Measurements from ENCODE around the gene SLC44A4. TPM values are rescaled to one million over a fixed set of nuclear protein-coding genes. Genes with fewer than 3 reads are reported as not detected.
"Not testable (repeated sequence)": the region's sequence is repeated elsewhere in the genome, so short reads cannot be mapped to it uniquely, and the experiment has no call there.

SLC44A4 gene
- not detected for total RNA-seq

- DNase-seq = no peak
Measured at GRCh38 chr6:31878726-31879125, at the start of gene SLC44A4. TSS of gene SLC44A4 (minus strand) at chr6:31878997. CDS start at chr6:31878980, 17 bp downstream.

GRCh38 chr6:31928672-31928939, 49.8 kb upstream of the SLC44A4 start:
- no peak for DNase-seq

GRCh38 chr6:31927863-31928671, 49.3 kb upstream of the SLC44A4 start:
- DNase-seq = no peak

GRCh38 chr6:31927242-31927862, 48.6 kb upstream of the SLC44A4 start, which contains the start of gene C2:
TSS of gene C2 (plus strand) at chr6:31927717. CDS start at chr6:31927753, 36 bp downstream.
- DNase-seq = no peak

GRCh38 chr6:31922942-31923341, 44.1 kb upstream of the SLC44A4 start:
- no peak for DNase-seq

- DNase-seq = no peak
Measured at GRCh38 chr6:31920811-31921210, 42.0 kb upstream of the SLC44A4 start.

- no peak for DNase-seq
Measured at GRCh38 chr6:31919624-31920303, 41.0 kb upstream of the SLC44A4 start.

- DNase-seq = no peak
Measured at GRCh38 chr6:31918069-31918720, 39.4 kb upstream of the SLC44A4 start.

- no peak for DNase-seq
Measured at GRCh38 chr6:31915756-31916155, 37.0 kb upstream of the SLC44A4 start.

GRCh38 chr6:31915351-31915750, 36.6 kb upstream of the SLC44A4 start:
- no peak for DNase-seq

GRCh38 chr6:31911826-31912585, 33.2 kb upstream of the SLC44A4 start:
- no peak for DNase-seq

GRCh38 chr6:31909298-31909697, 30.5 kb upstream of the SLC44A4 start:
- DNase-seq = not testable (repeated sequence)

- no peak for DNase-seq
Measured at GRCh38 chr6:31908791-31909190, 30.0 kb upstream of the SLC44A4 start.

GRCh38 chr6:31908255-31908654, 29.5 kb upstream of the SLC44A4 start:
- not testable (repeated sequence) for DNase-seq

GRCh38 chr6:31907158-31907813, 28.5 kb upstream of the SLC44A4 start:
- no peak for DNase-seq

GRCh38 chr6:31906727-31907126, 27.9 kb upstream of the SLC44A4 start:
- DNase-seq = not testable (repeated sequence)

- DNase-seq = no peak
Measured at GRCh38 chr6:31906122-31906521, 27.3 kb upstream of the SLC44A4 start.

- no peak for DNase-seq
Measured at GRCh38 chr6:31905041-31905440, 26.2 kb upstream of the SLC44A4 start.

- no peak for DNase-seq
Measured at GRCh38 chr6:31903957-31904356, 25.2 kb upstream of the SLC44A4 start.

GRCh38 chr6:31901953-31902643, 23.3 kb upstream of the SLC44A4 start, which contains the start of gene ZBTB12:
TSS of gene ZBTB12 (minus strand) at chr6:31902086. CDS start at chr6:31901305, 781 bp downstream.
- peak; percentile 92 for DNase-seq
